GM04503 (cell line): ENCODE measurements around the gene NIPAL4.
"Not testable (repeated sequence)": the region's sequence is repeated elsewhere in the genome, so short reads cannot be mapped to it uniquely, and the experiment has no call there.

ENCODE experiments used
- DNase-seq: peaks from one replicate; pipeline ENCODE4 v3.0.0-alpha.2; 2012; ENCODE audit warnings: low read depth

Gene NIPAL4

DNA sequence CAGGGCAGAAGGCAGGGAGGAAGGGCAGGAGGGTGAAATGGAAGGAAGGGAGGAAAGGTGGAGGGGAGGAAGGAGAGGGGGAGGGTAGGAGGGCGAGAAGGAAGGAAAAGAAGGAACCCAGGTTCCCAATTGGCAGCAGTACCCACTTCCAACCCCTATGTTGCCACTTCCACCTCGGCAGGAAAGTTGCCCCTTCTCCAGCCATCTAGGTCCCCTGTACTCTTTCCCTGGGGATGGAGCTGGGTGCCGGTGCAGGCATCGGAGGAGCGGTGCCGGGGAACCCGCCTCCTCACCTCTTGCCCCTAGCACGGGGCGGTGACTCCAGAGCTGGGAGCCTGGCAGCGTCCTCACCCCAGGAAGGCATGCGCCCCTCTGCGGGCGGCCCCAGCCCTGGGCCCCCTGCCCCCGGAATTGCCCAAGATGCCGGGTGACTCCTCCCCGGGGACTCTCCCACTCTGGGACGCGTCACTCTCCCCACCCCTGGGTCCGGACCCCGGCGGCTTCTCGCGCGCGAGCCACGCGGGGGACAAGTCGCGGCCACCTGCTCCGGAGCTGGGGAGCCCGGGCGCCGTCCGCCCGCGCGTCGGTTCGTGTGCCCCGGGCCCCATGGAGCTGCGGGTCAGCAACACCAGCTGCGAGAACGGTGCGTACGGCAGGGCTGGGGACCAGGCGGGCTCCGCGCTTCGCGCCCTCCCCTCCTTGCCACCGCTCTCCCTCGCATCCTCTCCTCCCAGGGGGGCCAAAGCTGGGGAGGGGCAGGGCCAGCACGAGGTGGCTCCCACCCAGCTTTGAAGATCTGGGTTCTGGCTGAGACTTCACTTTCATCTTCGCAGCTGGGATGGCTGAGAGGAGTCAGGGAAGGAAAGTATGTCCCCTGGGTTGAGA, at the start of gene NIPAL4:
Gene NIPAL4, plus strand, starts transcription at position 499 of the 885 bp plus-strand sequence. Its CDS starts 108 bp downstream, at position 607.
- DNase-seq, result no peak

DNA sequence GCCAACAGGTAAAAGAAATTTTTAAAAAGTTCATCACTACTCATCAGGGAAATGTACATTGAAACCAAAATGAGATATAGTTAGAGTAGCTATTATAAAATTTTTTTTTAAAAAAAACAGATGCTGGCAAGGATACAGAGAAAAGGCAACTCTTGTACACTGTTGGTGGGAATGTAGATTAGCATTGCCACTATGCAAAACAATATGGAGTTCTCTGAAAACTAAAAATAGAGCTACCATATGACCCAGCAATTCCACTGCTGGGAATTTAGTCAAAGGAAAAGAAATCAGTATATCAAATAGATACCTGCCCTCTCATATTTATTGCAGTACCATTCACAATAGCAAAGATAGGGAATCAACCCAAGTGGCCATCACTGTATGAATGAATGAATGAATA, 44.2 kb upstream of the NIPAL4 start:
- no peak for DNase-seq

DNA sequence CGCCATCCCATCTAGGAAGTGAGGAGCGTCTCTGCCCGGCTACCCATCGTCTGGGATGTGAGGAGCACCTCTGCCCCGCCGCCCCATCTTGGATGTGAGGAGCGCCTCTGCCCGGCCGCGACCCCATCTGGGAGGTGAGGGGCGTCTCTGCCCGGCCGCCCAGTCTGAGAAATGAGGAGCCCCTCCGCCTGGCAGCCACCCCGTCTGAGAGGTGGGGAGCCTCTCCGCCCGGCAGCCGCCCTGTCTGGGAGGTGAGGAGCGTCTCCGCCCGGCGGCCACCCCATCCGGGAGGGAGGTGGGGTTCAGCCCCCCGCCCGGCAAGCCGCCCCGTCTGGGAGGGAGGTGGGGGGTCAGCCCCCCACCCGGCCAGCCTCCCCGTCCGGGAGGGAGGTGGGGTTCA, 40.5 kb upstream of the NIPAL4 start:
- DNase-seq, result not testable (repeated sequence)

DNA sequence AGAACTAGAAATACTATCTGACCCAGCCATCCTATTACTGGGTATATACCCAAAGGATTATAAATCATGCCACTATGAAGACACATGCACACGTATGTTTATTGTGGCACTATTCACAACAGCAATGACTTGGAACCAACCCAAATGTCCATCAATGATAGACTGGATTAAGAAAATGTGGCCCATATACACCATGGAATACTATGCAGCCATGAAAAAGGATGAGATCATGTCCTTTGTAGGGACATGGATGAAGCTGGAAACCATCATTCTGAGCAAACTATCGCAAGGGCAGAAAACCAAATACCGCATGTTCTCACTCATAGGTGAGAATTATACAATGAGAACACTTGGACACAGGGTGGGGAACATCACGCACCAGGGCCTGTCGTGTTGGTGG, 30.1 kb upstream of the NIPAL4 start:
- DNase-seq, result not testable (repeated sequence)

DNA sequence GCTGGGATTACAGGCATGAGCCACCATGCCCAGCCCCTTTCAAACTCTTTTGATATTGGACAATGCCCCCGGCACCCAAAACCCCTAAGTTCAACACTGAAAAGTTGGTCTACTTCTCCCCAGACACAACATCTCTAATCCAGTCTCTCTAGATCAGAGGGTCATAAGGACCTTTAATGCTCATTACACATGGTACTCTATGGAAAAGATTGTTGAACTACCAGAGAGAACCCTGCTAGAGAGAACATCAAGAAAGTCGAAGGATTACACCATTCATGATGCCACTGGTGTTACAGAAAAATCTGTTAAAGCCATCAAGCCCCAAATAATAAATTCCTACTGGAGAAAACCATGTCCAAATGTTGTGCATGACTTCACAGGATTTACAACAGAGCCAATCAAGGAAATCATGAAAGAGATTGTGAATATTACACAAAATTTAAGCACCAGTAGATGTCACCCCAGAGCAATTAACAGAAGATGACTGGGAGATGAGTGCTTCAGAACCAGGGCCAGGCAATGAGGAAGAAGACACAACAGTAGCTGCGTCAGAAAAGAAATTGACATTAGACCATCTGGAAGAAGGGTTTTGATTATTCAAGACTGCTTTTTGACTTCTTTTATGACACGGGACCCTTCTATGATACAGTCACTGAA, 28.3 kb upstream of the NIPAL4 start:
- DNase-seq, result peak; percentile 34

DNA sequence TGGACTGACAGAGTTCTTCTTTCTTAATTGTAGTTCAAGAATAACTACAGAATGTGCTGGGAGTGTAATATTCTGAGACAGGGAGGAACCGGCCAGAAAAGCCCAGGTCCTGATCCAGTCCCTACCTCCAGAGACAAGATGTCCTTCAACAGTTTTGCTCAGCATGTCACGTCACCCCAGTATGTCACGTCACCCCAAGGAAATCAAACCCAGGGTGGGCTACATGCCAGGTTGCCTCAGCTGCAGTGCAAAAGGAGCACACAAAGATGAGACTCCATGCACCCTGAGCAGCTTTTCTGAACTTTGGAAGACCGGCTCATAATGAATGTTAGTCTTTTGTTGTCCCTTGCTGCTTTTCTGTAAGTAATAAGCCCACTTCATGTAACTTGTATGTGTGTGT, 25.9 kb upstream of the NIPAL4 start:
- DNase-seq, result no peak

DNA sequence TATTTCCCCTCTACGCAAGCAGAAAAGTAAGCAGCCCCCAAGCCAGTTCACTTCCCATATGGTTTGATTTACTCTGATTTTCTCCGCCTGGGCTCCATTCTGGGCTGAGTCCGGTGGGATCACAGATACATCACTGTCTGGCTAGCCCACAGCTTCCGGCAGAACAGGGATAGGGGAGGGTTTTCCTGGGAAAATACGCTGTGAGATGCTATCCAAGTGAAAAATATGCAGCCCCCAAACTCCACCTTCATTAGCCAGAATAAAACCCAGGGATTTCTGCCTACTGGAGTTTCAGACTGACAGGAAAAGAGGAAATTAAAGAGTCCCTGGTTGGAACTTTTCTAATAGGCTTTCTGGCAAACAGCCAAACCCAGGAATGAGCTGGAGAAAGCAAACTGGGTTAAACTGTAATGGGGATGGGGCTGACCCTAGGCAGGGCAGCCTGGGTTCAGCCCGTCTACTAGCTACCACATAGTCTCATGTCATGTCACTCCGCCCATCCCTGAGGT, 16.9 kb upstream of the NIPAL4 start:
- DNase-seq, result no peak

DNA sequence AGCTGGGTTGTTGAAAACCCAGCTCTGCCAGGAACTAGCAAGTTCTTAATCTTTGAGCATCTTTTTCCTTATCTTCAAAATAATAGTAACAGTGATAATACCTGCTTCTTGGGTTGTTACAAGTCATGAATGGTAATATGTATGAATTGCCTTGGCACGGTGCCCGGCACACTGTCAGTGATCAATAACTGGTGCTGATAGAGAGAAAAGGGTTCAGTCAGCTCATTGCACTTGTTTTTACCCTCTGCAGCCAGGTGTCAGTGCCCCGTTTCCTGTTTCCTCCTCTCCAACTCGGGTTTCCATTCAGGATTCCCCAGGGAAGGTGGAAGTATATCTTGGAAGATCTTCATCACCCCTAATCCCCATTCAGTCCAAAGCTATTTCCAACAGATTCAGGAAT, 15.8 kb upstream of the NIPAL4 start:
- DNase-seq, result no peak

DNA sequence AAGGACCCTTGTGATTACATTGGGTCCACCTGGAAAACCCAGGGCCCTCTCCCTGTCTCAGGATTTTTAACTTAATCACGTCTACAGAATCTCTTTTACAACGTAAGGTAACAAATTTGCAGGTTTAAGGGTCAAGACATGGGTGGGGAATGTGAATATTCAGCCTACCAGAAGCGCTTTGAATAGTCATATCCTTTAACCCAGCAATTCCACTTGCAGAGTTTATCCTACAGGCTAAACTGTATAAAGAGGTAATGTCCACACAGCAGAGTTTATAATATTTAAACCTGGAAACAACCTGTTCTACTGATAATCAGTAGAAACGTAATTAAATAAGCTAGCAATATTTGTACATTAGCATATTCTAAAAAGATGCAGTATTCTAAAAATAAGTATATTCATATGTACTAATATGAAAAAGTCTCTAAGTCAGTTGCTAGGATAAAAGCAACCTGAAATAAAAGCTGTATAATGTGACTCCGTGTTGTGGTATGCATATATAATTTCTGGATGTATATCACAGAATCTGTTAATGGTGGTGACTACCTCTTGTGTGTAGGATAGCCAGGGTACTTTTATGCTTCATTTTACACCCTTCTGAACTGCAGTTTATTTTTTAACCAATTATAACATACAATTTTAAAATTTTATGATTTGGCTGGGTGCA, 14.1 kb upstream of the NIPAL4 start:
- DNase-seq, result no peak

DNA sequence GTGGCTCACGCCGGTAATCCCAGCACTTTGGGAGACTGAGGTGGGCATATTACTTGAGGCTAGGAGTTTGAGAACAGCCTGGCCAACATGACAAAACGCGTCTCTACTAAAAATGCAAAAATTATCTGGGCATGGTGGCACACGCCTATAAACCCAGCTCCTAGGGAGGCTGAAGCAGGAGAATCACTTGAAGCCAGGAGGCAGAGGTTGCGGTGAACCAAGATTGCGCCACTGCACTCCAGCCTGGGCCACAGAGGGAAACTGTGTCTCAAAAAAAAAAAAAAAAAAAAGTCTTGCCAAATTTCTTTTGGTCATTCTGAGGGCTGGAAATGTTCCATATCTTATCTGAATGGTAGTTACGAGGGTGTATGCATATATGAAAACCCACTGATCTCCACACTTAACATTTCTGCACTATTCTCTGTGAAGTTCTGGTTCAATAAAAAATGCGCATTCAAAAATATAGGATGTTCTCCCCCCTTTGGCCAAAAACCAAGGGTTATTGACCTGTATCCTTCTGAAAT, 13.5 kb upstream of the NIPAL4 start:
- no peak for DNase-seq

DNA sequence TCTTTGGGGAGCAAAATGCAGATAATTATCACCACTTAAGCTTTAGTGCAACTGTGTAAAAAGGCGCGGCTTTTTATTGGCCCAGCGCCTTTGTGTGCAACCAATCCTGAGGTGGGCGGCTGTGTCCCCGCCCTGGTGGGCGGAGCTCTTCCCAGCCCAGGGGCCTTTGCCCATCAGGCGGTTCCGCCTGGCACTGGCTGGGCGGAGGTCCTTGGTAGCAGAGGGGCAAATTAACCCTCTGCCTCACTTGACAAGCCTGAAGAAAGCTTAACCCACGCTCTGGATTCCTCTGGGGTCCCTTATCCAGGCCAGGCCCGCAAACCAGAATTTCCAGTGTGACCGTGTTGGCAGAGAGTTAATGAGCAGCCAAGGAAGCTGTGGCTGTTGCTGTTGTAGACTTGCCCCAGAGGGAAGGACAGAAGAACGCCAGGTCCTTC, 12.8 kb upstream of the NIPAL4 start:
- no peak for DNase-seq

DNA sequence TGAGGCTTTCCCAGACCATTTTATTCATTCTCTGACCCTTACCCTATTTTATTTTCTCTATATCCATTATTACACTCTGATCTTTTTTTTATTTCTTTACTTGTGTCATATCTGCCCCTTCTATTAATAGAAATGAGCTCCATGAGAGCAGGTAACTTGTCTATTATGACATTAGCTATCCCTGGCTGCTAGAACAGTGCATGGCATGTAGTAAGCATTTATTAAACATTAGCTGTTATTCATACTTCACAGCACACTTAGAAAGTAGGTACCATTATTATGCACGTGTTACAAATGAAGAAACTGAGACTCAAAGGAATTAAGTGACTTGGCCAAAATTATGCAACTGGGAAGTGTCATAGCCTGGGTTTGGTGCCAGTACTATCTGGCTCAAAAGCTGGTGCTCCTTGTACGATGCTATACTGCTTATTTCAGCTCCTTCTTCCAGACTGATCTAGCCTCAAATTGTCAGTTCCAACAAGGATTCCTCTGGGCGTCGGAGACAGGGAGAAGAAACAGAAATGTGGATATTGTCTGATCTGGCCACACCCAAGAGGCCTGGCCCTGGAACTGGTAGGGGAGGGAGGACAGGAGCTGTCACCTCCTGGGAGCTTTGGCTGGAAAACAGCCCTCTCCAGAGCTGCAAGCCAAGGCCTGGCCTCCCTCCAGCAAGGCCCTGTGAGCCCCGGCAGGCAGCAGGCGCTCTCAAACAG, 10.8 kb upstream of the NIPAL4 start:
- no peak for DNase-seq

DNA sequence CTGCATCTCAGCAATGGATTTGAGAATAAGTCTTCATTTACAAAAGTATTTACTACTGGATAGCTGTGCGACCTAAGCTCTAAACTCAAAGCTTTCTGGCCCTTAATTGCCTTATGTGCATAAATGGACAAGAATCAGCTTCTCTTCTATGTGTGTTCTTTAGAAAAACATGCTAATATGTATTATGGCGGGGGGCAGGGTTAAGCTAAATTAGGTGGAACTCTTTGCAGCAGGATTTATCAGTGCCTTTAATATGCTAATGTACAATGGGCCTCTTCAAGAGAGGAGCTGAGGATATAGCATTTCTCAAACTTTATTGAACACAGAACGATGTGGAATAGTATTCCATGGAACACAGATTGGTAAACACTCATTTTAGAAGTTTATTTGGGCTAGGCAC, 10.0 kb upstream of the NIPAL4 start:
- DNase-seq, result no peak

DNA sequence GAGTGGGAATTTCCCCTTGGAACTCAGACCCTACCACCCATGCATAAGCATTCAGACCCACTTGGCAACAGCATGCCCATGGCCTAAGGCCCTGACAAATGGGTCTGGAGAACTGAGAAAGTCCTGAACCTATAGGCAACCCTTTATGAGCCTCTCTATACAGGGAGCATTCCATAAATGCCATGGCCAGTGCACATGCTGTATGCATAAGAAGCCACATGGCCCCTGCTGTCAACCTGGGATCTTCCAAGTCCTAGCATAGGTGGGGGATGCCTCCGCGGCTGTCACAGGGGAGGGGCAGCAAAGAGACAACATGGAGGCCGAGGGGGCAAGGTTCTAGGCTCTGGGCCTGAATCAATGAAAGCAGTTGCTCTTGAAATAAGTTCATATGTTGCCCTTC, 8.2 kb upstream of the NIPAL4 start:
- no peak for DNase-seq

DNA sequence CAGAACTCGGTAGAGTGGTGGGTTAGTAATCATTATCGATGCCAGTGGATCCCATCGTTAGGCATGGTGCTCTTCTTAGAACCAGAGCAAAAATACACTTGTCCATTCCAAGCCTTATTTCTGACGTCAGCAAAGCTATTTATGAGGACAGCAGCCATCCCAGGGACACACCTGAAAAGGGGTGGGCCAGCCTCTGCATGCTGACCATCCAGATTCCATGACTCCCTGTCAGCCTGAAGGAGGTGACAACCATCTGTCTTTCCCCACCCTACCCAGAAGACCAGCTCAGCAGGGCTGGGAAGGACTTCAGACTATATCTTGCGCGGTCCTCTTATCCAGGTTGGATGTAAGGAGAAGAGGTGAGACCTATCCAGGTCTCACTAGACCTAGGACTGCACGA, 5.7 kb upstream of the NIPAL4 start:
- DNase-seq, result no peak

DNA sequence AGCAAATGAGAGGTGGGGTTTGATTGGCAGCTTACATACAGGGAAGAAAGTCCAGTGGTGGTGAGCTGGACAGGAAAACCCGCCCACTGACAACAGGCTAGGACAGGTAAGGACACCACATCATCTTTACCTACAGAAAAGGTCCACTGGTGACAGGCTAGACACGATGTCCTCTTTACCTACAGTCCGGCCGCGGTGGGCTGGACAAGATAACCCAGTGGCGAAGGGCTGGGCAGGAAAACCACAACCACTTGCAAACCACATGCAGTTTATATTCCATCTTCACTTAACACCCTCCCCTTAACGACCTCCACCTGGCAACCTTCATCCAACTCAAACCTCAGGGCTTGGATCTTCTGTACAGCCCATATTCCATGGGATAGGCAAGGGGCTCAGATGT, 5.0 kb upstream of the NIPAL4 start:
- DNase-seq, result no peak

DNA sequence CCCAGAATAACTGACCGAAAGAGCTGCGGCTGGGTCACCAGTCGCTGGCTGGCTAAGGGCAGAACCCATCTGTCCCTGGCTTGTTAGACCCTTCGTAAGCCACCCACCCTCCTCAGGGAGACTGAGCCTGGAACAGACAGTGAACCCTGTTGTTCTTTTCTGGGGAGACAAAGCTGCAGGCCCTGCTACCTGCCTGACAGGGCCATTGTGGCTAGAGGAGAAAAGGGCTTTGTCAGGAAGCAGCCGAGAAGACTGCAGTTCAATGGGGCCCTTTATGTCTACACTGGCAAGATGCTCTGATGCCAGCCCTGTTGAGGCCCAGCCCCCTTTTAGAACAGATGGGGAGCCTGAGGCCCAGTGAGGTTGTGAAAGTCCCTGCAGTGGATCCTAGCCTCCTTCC, 3.7 kb upstream of the NIPAL4 start:
- no peak for DNase-seq

DNA sequence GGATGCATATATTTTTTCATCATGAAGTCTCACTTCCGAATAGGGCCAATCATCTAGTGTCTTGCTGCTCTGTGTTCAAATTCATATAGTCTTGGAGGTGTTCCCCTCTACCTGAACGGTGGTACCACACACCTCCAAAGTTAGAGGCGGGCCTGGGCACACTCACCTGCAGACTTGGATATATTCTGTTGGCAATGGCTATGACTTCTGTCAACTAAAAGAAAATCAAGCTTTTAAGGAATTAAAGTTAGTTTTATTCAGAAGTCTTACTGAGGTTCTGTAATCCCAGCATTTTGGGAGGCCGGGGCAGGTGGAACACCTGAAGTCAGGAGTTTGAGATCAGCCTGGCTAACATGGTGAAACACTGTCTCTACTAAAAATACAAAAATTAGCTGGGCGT, 2.6 kb upstream of the NIPAL4 start:
- DNase-seq, result no peak

DNA sequence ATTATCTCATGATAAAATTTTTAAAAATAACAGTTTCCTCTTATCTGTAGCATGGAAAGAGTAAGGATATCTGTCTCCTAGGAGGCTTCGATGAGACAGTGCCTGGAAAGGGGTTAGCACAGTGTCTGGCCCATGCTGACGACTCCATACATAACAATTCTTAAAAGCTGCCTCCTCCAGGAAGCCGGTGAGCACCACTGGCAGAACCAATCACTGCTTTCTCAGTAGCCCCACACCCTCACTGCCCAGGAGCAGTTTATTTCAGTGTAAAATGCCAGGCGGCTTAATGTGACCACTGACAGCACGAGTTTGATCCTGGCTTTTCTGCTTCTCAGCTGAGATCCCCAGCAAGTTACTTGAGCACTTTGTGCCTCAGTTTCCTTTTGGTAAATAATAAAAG, 1.2 kb upstream of the NIPAL4 start:
- DNase-seq, result no peak

DNA sequence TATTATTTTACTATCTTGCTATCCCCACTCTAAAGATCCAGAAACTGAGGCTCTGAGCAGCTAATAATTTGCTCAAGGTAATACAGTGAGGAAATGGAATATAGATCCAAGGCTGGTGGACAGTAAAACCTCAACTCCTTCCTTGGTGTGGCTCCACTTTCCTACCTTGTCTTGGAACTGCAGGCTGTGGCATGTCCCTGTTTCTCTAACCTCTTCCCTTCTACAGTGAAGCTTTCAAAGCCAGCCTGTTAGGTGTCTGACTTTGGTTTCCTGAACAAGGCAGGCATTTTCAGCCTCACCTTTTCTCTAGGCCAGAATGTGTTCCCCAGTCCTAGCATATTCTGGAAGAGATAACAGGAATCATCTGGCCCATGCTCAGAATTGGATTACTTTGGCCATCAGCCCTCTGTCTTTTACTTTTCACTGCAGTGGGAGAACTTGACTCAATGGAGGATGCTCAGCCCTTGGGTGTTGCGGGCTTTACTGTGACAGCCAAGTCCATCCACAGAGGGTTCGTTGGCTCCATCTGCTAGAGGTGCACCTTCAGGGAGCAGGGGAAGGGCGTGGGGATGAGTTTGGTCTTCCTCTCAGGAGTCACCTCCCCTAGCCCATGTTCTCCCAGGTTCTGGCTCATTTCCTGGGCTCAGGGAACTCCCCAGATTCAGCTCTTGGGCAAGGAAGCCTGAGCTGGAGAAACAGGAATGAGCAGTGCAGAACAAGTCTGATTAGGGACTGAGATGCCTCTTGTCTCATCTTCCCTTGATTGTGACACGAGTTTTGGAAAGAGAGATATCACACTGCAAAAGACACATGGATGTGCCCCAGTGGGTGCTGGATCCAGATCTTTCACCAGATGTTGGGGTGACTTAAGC, 1.1 kb downstream of the NIPAL4 start:
- DNase-seq, result no peak

DNA sequence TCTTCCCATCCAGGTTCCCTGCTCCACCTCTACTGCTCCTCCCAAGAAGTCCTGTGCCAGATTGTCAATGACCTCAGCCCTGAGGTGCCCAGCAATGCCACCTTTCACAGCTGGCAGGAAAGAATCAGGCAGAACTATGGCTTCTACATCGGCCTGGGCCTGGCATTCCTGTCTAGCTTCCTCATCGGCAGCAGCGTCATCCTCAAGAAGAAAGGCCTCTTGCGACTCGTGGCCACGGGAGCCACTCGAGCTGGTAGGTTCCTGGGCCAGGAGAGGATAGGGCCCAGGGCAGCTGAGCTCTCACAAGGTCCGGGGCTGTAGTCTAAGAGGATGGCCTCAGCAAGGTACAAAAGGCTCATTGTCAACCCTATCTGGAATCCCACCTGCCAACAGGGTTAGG, 3.1 kb downstream of the NIPAL4 start:
- no peak for DNase-seq
